CD8-positive, alpha-beta memory T cell (primary cell): ENCODE data around the gene NQO2. TPM values are rescaled to one million over a fixed set of nuclear protein-coding genes. Genes with fewer than 3 reads are reported as not detected.
A peak's percentile ranks its signal among the peaks of the same experiment; 100 is the strongest.
"Not testable (repeated sequence)": the region's sequence is repeated elsewhere in the genome, so short reads cannot be mapped to it uniquely, and the experiment has no call there.

Experiments
- CTCF ChIA-PET: fragments of 350-600 bp; sonication (Branson Sonifier 250); formaldehyde crosslinking; loops from one replicate; lab custom pipeline; 2021; ENCODE audit warnings: antibody characterized with exemption; lab: Charles Lee
- POLR2A ChIA-PET: fragments of 350-600 bp; sonication (Branson Sonifier 250); formaldehyde crosslinking; loops from one replicate; lab custom pipeline; 2021; ENCODE audit warnings: antibody characterized with exemption; lab: Charles Lee
- DNase-seq, 5 donors: peaks; one replicate each; pipeline versions ENCODE4 v3.0.0 to v3.0.0-alpha.2; 2020 to 2022; ENCODE audit warnings: mixed read lengths in 1 of 5
- H3K27ac ChIP-seq: one replicate; pipeline ENCODE4 v1.7.0; 2013; ENCODE audit warnings: low read depth, mild to moderate bottlenecking, low read length, moderate library complexity
- H3K27me3 ChIP-seq: 2 replicates; pipeline ENCODE4 v1.7.0; 2013; ENCODE audit warnings: low read length, mild to moderate bottlenecking; ENCODE audit not compliant: insufficient read depth, poor library complexity, severe bottlenecking
- H3K36me3 ChIP-seq: 2 replicates; pipeline ENCODE4 v1.7.0; 2013; ENCODE audit warnings: mild to moderate bottlenecking, low read length, moderate library complexity; ENCODE audit not compliant: insufficient read depth
- H3K4me1 ChIP-seq: 2 replicates; pipeline ENCODE4 v1.7.0; 2013; ENCODE audit warnings: mild to moderate bottlenecking, low read length, moderate library complexity; ENCODE audit not compliant: insufficient read depth
- H3K4me3 ChIP-seq: 2 replicates; pipeline ENCODE4 v1.7.0; 2013; ENCODE audit warnings: mild to moderate bottlenecking, low read length
- H3K9me3 ChIP-seq: 2 replicates; pipeline ENCODE4 v1.7.0; 2013; ENCODE audit warnings: mild to moderate bottlenecking, low read length
- H3K27ac Mint-ChIP-seq, 8 donors: one replicate each; pipeline ENCODE4 v1.8.0; 2020 to 2021; ENCODE audit warnings: mixed read lengths in 8 of 8, mild to moderate bottlenecking in 6 of 8, inconsistent platforms in 3 of 8, moderate library complexity in 3 of 8
- H3K27me3 Mint-ChIP-seq, 2 donors: one replicate each; pipeline ENCODE4 v1.8.0; 2020 to 2021; ENCODE audit warnings: mixed read lengths in 2 of 2, mild to moderate bottlenecking in 1 of 2, moderate library complexity in 1 of 2
- H3K36me3 Mint-ChIP-seq, 3 donors: one replicate each; pipeline ENCODE4 v1.8.0; 2020 to 2021; ENCODE audit warnings: mixed read lengths in 3 of 3, inconsistent platforms in 1 of 3, mild to moderate bottlenecking in 1 of 3
- H3K4me1 Mint-ChIP-seq, 3 donors: one replicate each; pipeline ENCODE4 v1.8.0; 2020 to 2021; ENCODE audit warnings: mixed read lengths in 3 of 3, inconsistent platforms in 1 of 3, mild to moderate bottlenecking in 1 of 3
- H3K4me3 Mint-ChIP-seq, 7 donors: one replicate each; pipeline ENCODE4 v1.8.0; 2020 to 2021; ENCODE audit warnings: mixed read lengths in 7 of 7, mild to moderate bottlenecking in 6 of 7, moderate library complexity in 4 of 7, inconsistent platforms in 2 of 7
- H3K9me3 Mint-ChIP-seq, 5 donors: one replicate each; pipeline ENCODE4 v1.8.0; 2020 to 2022; ENCODE audit warnings: mixed read lengths in 5 of 5, mild to moderate bottlenecking in 3 of 5, moderate library complexity in 2 of 5, inconsistent platforms in 1 of 5
- polyA plus RNA-seq: library from polyadenylated mRNA; unstranded; fragments of 300-500 nt; fragmentation: Illumina TruSeq; gene quantifications from one replicate; pipeline ENCODE4 v1.2.3, GENCODE V29; 2021
- total RNA-seq, 2 experiments: library from RNA; stranded (reverse); gene quantifications; one replicate each; pipeline ENCODE4 v1.2.3, GENCODE V29; 2021

The NQO2 gene
- total and polyA plus RNA-seq, 3 experiments from 2014 or later: 15.6 to 53.5 (median 18.5) TPM

DNA sequence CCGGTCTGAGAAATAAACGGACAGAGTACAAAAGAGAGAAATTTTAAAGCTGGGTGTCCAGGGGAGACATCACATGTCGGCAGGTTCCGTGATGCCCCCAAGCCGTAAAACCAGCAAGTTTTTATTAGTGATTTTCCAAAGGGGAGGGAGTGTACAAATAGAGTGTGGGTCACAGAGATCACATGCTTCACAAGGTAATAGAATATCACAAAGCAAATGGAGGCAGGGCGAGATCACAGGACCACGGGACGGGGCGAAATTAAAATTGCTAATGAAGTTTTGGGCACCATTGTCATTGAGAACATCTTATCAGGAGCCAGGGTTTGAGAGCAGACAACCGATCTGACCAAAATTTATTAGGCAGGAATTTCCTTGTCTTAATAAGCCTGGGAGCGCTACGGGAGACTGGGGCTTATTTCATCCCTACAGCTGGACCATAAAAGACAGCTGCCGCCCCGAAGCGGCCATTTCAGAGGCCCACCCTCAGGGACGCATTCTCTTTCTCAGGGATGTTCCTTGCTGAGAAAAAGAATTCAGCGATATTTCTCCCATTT is 9.1 kb downstream of the NQO2 start:
- POLR2A ChIA-PET, H3K4me1 Mint-ChIP-seq, H3K27ac ChIP-seq, CTCF ChIA-PET, H3K27me3 ChIP-seq, DNase-seq, H3K9me3 ChIP-seq, H3K4me3 Mint-ChIP-seq, H3K4me1 ChIP-seq, H3K27me3 Mint-ChIP-seq, H3K4me3 ChIP-seq: not testable (repeated sequence)
- peaks cover 56 to 88% (median 60%) of the 10 kb centered on the region in 3 donors for H3K36me3 Mint-ChIP-seq
- H3K27ac Mint-ChIP-seq: peak overlapping the region in 1 of 8 donors; percentile 74
- H3K36me3 ChIP-seq: peaks cover 22% of the 10 kb centered on the region
- H3K9me3 Mint-ChIP-seq: peaks cover 11 to 27% (median 21%) of the 10 kb centered on the region in 5 donors

DNA sequence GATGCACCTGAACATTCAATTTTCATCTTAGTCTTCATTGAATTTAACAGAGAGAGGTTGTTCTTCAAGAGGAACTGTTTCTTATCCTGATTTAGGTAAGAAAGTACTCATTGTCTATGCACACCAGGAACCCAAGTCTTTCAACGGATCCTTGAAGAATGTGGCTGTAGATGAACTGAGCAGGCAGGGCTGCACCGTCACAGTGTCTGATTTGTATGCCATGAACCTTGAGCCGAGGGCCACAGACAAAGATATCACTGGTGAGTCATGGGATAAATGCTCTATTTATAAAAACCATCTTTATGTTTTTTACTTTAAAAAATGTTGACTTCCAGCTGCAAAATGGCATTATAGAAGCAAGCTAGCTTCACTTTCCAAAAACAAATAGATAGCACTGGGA is 10.2 kb downstream of the NQO2 start:
- peaks cover 30% of the 10 kb centered on the region for H3K36me3 ChIP-seq
- peaks cover 7% of the 10 kb centered on the region for H3K9me3 ChIP-seq
- ChIA-PET CTCF (interaction anchor here (1.0 to 1.2 kb wide), 2 partner anchors 8 to 17 kb away, joined by 3 read pairs; no protein-coding TSS in a partner anchor), POLR2A (no interaction called here)
- no peak overlapping the region for H3K4me3 Mint-ChIP-seq
- no peak for DNase-seq
- no peak overlapping the region for H3K4me3 ChIP-seq
- no peaks in the 10 kb centered on the region for H3K27me3 Mint-ChIP-seq
- no peaks in the 10 kb centered on the region for H3K4me1 ChIP-seq
- peaks cover 11 to 27% (median 21%) of the 10 kb centered on the region in 5 donors for H3K9me3 Mint-ChIP-seq
- H3K27ac ChIP-seq: no peak overlapping the region
- H3K4me1 Mint-ChIP-seq: peaks cover 5 to 10% (median 10%) of the 10 kb centered on the region in 3 donors
- H3K27me3 ChIP-seq: no peaks in the 10 kb centered on the region
- peaks cover 60 to 93% (median 60%) of the 10 kb centered on the region in 3 donors for H3K36me3 Mint-ChIP-seq
- H3K27ac Mint-ChIP-seq: peak overlapping the region in 1 of 8 donors; percentile 17

DNA sequence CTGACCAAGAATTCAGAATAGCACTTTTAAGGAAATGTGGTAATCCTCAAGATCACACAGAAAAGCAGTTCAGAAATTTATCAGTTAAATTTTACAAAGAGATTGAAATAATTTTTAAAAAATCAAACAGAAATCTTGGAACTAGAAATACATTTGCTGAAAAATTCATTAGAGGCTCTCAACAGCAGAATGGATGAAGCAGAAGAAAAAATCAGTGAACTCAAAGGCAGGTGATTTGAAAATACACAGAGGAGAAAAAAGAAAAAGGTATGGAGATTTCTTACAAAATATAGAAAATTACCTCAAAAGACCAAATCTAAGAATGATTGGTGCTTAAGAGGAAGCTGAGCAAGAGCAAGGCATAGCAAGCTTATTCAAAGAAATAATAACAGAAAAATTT is 11.5 kb downstream of the NQO2 start:
- Mint-ChIP-seq H3K9me3 (peaks cover 11 to 27% (median 21%) of the 10 kb centered on the region in 5 donors), H3K4me3 (no peak overlapping the region), H3K4me1 (peaks cover 0 to 10% (median 6%) of the 10 kb centered on the region in 3 donors), H3K27me3 (no peaks in the 10 kb centered on the region), H3K27ac (no peak overlapping the region), H3K36me3 (peaks cover 60 to 92% (median 60%) of the 10 kb centered on the region in 3 donors)
- H3K27me3 ChIP-seq: no peaks in the 10 kb centered on the region
- DNase-seq: no peak
- ChIA-PET POLR2A (interaction anchor here (0.5 kb wide), 1 partner anchor 75 kb away, joined by 3 read pairs; no protein-coding TSS in a partner anchor), CTCF (interaction anchor here (1.6 kb wide), 1 partner anchor 9 kb away, joined by 3 read pairs; no protein-coding TSS in a partner anchor)
- H3K4me1 ChIP-seq: no peaks in the 10 kb centered on the region
- peaks cover 31% of the 10 kb centered on the region for H3K36me3 ChIP-seq
- H3K27ac ChIP-seq: no peak overlapping the region
- peaks cover 7% of the 10 kb centered on the region for H3K9me3 ChIP-seq
- no peak overlapping the region for H3K4me3 ChIP-seq

DNA sequence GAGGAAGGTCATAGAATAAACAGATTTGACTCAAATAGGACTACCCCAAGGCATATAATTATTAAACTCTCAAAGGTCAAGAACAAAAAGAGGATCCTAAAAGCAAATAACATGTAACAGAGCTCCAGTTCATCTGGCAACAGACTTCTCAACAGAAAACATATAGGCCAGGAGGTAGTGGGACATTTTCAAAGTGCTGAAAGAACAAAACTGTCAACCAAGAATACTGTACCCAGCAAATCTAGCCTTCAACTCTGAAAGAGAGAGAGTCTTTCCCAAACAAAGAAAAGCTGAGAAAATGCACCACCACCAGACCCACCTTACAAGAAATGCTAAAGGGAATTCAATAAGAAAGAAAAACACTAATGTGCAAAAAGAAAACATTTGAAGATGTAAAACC is 11.9 kb downstream of the NQO2 start:
- H3K27me3 Mint-ChIP-seq: no peaks in the 10 kb centered on the region
- Histone ChIP-seq H3K4me3 (no peak overlapping the region), H3K9me3 (peaks cover 7% of the 10 kb centered on the region), H3K36me3 (peaks cover 33% of the 10 kb centered on the region), H3K27me3 (no peaks in the 10 kb centered on the region), H3K4me1 (no peaks in the 10 kb centered on the region), H3K27ac (no peak overlapping the region)
- peaks cover 11 to 27% (median 21%) of the 10 kb centered on the region in 5 donors for H3K9me3 Mint-ChIP-seq
- no peak for DNase-seq
- ChIA-PET CTCF (interaction anchor here (1.6 kb wide), 1 partner anchor 8 kb away, joined by 3 read pairs; no protein-coding TSS in a partner anchor), POLR2A (interaction anchor here (0.5 kb wide), 1 partner anchor 75 kb away, joined by 3 read pairs; no protein-coding TSS in a partner anchor)
- H3K4me1 Mint-ChIP-seq: peaks cover 0 to 10% (median 6%) of the 10 kb centered on the region in 3 donors
- peak overlapping the region in 1 of 8 donors; percentile 36 for H3K27ac Mint-ChIP-seq
- H3K36me3 Mint-ChIP-seq: peaks cover 57 to 90% (median 59%) of the 10 kb centered on the region in 3 donors
- H3K4me3 Mint-ChIP-seq: no peak overlapping the region

DNA sequence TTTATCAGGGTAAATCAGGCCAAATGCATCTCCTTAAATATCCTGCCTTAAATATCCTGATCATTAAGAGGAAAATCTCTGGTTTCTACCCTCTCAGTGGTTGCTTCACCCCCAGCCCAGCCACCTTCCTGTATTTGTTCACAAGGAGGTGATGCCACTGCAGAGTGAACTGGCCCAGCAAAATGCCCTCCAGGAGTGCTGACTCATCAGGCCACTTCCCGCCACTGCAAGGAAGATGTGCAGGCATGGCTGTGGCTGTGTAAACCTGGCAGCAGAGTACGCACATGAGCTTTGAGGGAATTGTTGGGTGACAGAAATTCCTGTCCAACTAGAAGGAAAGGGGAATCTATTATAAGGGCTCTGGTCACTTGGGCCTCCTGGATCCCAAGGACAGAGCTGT is 13.8 kb downstream of the NQO2 start:
- POLR2A ChIA-PET: no interaction called here
- Mint-ChIP-seq H3K36me3 (peaks cover 47 to 91% (median 55%) of the 10 kb centered on the region in 3 donors), H3K27ac (peak overlapping the region in 2 of 8 donors; percentile 4 to 61), H3K4me3 (no peak overlapping the region), H3K27me3 (no peaks in the 10 kb centered on the region), H3K4me1 (peaks cover 2 to 7% (median 6%) of the 10 kb centered on the region in 3 donors), H3K9me3 (peaks cover 11 to 27% (median 21%) of the 10 kb centered on the region in 5 donors)
- no peaks in the 10 kb centered on the region for H3K27me3 ChIP-seq
- peaks cover 7% of the 10 kb centered on the region for H3K9me3 ChIP-seq
- no peak overlapping the region for H3K4me3 ChIP-seq
- H3K27ac ChIP-seq: no peak overlapping the region
- CTCF ChIA-PET: no interaction called here
- H3K4me1 ChIP-seq: no peaks in the 10 kb centered on the region
- DNase-seq: no peak
- H3K36me3 ChIP-seq: peaks cover 35% of the 10 kb centered on the region

DNA sequence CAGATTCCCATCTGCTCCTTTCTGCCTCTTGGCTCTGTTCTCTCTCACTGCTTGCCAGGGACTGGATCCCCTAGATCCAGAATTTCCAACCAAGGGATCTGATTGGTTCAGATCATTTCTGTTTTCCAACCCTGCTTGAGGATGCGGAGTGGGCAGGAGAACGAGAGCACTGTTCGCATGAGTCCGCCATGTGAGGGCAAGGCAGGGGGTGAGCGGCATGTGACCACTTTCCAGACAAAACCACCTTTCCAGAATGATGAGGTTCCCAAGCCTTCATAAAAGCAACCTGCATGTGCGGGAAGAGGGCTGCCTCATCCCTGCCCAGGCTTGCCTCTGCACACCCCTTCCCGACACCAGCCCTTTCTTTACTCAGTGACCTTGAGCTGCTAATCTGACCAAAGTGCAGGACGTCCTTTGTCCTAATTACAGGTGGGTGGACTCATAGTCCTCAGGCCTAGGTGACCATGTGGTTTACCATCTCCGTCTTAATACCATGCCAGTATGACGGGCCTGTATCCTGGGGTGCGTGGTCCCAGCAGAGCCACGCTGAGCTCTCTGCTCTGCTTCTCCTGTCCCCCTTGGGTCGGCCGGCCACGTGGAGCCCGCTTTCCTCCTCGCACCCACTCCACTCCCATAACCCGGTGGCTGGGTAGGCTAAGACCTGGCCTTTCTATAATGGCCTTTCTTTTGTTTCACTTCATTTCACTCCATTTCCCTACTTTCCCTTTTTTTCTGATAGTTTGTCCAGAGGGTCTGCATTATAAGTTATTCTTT is 14.4 kb downstream of the NQO2 start:
- H3K4me1 Mint-ChIP-seq: peaks cover 3 to 6% (median 5%) of the 10 kb centered on the region in 3 donors
- CTCF ChIA-PET: no interaction called here
- Histone ChIP-seq H3K27me3 (no peaks in the 10 kb centered on the region), H3K9me3 (peaks cover 7% of the 10 kb centered on the region), H3K27ac (no peak overlapping the region), H3K4me3 (no peak overlapping the region), H3K4me1 (no peaks in the 10 kb centered on the region), H3K36me3 (peaks cover 35% of the 10 kb centered on the region)
- peak overlapping the region in 1 of 8 donors; percentile 27 for H3K27ac Mint-ChIP-seq
- H3K27me3 Mint-ChIP-seq: no peaks in the 10 kb centered on the region
- no peak for DNase-seq
- POLR2A ChIA-PET: no interaction called here
- H3K4me3 Mint-ChIP-seq: no peak overlapping the region
- peaks cover 41 to 86% (median 51%) of the 10 kb centered on the region in 3 donors for H3K36me3 Mint-ChIP-seq
- peaks cover 11 to 27% (median 21%) of the 10 kb centered on the region in 5 donors for H3K9me3 Mint-ChIP-seq

DNA sequence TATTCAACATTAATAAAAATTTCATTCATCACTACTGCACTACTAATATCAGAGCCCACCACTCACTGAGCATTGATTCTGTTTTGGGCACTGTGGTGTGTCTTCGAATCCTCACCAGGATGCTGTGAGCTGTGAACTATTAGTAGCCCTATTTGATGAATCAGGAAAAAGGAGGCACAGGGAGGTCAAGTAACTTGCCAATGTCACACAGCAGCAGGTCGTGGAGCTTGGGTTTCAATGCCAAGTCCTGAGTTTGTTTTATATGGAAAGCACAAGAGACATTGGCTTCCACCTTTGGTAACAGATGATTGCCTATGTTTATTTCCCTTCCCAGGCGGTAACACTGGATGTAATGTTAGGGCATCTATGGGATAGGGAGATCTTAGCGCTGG is 15.0 kb downstream of the NQO2 start:
- H3K27me3 ChIP-seq: no peaks in the 10 kb centered on the region
- no peak overlapping the region for H3K27ac ChIP-seq
- ChIA-PET CTCF (no interaction called here), POLR2A (no interaction called here)
- no peak for DNase-seq
- H3K9me3 ChIP-seq: peaks cover 7% of the 10 kb centered on the region
- H3K4me3 ChIP-seq: no peak overlapping the region
- Mint-ChIP-seq H3K4me3 (no peak overlapping the region), H3K36me3 (peaks cover 39 to 85% (median 46%) of the 10 kb centered on the region in 3 donors), H3K27ac (no peak overlapping the region), H3K4me1 (peaks cover 5 to 6% (median 6%) of the 10 kb centered on the region in 3 donors), H3K27me3 (no peaks in the 10 kb centered on the region), H3K9me3 (peaks cover 11 to 27% (median 21%) of the 10 kb centered on the region in 5 donors)
- H3K4me1 ChIP-seq: no peaks in the 10 kb centered on the region
- peaks cover 35% of the 10 kb centered on the region for H3K36me3 ChIP-seq

DNA sequence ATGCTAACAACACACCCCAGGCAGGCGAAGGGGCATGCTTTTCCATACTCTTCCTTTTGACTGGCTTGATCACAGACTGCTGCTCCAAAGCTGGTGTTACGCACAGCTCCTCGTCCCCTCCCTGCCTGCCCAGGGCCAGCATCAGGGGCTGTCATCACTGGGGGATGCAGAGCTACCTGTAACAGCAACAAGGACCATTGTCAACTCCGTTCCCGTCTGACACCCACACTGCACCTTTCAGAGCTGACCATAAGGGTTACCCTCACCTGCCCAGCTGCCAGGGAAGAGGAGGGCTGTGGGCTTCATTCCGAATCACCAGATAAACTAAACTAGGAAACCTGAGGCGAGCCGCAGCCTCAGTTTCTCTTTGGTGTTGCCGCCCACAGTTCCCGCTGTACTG is 15.4 kb downstream of the NQO2 start:
- Mint-ChIP-seq H3K4me1 (peaks cover 5 to 6% (median 6%) of the 10 kb centered on the region in 3 donors), H3K4me3 (no peak overlapping the region), H3K27me3 (no peaks in the 10 kb centered on the region), H3K9me3 (peaks cover 7 to 26% (median 20%) of the 10 kb centered on the region in 5 donors), H3K27ac (no peak overlapping the region), H3K36me3 (peaks cover 34 to 85% (median 48%) of the 10 kb centered on the region in 3 donors)
- ChIA-PET CTCF (no interaction called here), POLR2A (no interaction called here)
- H3K27ac ChIP-seq: no peak overlapping the region
- H3K9me3 ChIP-seq: peaks cover 7% of the 10 kb centered on the region
- H3K36me3 ChIP-seq: peaks cover 35% of the 10 kb centered on the region
- DNase-seq: no peak
- no peaks in the 10 kb centered on the region for H3K27me3 ChIP-seq
- H3K4me1 ChIP-seq: no peaks in the 10 kb centered on the region
- no peak overlapping the region for H3K4me3 ChIP-seq
